HL-60/S4 treated with retinoic acid at 250 ng/mL for 4 days and 3 days (cell line): ENCODE results near the gene IGFBP4.

Experiments
- in situ Hi-C: fragments of 300-500 bp; cut with MboI; formaldehyde crosslinking; loops from 2 replicates; pipeline ENCODE4 v1.7.0; 2022; ENCODE audit warnings: low sequenced_read_pairs

IGFBP4 gene

DNA sequence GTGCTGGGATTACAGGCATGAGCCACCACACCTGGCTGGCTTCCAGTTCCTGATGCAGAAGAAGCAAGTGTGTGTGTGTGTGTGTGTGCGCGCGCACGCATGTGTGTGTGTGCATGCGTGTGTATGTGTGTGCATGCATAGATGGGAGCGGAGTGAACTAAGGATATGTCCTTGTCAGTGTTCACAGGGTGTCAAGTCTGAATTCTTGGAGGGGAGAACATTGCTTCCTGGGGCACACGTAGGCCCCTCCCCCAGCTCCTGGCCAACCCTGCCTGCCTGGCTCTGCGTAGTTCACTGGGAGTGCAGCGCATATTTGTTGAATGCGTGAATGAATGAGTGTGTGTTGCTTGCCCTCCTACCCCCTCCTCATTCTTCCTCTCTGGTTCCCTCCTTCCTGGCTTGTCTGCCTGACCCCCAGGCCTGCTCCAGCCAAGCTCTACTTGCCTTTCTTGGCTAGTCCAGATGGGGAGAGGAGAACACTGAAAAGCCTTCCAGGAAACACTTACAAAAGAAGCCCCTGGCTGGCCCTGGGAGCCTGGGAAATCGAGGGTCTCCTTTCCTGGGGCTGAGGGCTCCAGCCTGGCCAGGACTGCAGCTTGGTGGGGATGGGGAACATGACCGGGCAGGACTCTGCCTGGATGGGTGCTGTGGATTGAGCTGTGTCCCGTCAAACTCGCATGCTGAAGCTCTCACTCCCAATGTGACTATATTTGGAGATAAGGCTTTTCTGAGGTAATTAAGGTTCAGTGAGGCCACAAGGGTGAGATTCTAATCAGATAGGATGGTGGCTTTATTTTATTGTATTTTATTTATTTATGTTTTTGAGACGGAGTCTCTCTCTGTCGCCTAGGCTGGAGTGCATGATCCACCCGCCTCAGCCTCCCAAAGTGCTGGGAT lies 27.9 kb downstream of the IGFBP4 start:
- in situ Hi-C loops, result no loop called here

DNA sequence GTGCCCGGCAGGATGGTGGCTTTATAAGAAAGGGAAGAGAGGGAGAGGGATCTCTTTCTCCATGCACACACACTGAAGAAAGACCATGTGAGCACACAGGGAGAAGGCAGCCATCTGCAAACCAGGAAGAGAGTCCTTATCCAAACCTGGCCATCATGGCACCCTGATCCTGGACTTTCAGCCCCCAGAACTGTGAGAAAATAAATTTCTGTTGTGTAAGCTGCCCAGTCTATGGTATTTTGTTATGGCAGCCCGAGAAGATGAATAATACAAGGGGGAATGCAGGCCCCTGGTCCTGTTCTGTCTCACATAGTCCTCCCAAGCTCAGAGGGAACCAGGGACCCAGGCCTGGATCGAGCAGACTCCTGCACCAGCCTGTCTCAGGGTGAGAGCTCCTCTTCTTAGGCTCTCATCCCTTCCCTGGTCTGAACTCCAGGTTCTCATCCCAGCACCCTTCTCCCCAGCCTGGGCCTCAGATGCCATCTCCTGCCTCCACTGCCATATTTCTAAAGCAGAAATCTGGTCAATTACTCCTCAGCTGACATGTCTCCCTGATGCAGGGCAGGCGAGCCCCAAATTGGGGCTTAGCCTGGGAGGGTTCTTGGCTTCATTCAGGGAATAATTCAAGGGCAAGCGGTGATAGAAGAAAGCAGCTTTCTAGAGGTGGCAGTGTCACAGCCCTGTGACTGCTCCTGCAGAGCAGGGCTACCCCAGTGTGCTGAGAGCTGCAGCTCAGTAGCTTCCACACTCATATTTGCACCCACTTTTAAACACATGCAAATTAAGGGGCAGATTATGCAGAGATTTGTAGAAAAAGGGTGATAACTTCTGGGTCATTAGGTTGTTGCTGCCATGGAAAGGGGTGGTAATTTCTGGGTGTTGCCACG lies 28.8 kb downstream of the IGFBP4 start:
- in situ Hi-C loops, result no loop called here

DNA sequence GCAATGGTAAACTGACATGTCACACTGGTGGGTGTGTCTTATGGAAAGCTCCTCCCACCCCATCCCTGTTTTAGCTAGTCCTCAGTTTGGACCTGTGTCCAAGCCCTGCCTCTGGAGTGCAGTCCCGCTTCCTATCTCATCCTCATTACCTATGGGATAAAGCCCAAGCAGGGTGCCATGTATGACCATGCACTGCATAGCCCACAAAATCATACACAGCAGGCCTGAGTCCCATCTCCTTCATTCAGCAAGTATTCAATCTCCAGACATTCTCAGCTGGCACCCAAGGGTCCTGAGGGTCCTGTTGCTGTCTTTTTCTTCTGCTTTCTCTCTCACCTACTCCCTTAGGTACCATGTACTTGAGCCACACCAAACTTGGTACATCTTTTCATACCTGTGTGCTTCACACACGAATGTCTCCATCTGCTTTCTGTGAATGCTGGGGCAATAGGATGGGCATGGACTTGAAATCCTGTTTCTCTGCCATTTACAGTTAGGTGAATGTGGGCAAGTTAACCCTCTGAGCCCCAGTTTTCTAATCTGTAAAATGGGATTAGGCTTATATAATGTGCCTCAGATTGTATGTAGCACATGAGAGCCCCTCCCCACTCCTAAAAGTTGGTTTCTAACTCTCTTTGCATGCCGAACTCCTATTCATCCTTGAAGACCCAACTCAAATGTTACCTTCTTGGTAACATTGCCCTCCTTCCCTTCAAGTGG lies 29.6 kb downstream of the IGFBP4 start:
- in situ Hi-C loops, result no loop called here

DNA sequence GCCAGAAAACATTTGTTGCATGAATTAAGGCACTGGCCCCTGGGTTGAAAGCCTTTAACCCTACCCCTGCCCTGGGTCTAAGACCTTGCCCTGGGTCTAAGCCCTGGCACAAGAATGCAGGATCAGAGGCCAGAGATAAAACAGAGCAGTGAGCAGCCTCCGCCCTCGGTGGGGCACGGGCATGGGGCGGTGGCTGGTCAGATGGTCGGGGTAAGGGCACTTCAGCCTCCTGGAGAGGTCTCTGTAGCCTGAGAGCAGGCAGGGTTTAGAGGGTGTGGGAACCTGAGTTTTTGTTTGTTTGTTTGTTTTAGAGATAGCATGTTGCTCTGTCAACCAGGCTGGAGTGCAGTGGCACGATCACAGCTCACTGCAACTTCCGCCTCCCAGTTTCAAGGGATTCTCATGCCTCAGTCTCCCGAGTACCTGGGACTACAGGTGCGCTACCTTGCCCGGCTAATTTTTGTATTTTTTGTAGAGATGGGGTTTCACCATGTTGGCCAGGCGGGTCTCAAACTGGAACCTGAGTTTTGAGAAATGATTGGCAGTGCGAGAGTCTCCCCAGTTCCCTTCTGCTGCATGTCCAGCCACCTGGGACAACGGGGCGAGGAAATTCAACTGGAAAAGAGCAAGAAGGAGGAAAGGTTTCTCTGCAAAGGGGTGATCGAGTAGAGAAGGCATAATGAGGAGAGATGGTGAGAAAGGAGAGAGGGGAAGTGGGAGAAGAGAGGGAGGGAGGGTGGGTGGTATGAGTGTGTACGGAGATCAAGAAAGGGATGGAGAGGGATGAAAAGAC lies 30.5 kb downstream of the IGFBP4 start:
- in situ Hi-C loops, result no loop called here

DNA sequence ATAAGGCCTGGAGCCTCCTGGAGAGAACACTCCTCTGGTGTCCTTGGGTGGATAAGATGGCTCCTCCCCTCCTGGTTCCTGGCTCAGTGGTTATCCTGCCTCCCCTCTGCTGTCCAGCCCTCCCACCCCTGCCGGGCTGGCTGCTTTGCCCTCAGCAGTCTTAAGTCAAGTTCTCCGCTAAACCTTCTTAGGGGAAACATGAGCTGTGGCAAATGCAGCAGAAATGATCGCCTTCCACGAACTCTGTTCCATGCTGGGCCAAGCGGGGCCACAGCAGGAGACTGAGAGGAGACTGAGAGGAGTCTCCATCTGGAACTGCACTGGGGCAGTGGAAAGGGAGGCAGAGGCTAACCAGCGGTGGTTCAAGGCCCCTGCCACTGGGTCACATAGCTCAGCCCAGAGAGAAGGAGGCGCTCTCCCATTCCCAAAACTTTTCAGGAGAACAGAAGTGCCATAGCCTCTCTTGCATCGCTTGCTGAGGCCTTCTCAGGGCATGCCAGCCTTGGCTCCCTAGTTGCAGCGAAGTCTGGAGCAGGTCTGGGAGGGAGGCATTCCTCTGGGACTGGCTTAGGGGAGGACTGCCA lies 31.3 kb downstream of the IGFBP4 start:
- in situ Hi-C loops, result no loop called here

DNA sequence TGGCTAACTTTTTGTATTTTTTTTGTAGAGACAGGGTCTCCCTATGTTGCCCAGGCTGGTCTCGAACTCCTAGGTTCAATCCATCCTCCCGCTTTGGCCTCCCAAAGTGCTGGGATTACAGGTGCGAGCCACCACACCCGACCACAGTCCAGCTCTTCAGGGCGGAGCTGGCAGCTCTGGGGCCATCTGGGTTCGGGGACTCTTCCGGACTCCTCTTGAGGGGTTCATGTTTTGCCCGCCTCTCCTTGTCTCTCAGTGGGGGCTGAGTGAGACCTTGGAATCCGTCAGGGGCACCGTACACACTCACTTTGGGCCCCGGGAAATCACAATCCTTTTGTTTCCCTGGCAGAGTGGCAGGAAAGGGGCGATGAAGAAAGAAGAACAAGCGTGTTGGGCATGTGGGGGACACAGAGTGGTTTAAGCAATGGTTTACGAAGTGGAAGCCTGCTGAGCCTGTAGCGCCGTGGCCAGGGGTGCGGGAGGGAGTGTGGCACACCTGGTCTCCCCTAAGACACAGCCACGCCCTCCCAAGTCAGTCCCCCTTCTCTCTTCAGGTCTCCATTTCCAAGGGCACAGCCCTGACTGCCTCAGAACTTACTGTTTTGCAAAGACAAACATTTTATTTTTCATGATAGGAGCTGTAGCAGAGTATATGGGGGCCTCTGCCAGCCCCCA lies 32.1 kb downstream of the IGFBP4 start:
- in situ Hi-C loops, result no loop called here

DNA sequence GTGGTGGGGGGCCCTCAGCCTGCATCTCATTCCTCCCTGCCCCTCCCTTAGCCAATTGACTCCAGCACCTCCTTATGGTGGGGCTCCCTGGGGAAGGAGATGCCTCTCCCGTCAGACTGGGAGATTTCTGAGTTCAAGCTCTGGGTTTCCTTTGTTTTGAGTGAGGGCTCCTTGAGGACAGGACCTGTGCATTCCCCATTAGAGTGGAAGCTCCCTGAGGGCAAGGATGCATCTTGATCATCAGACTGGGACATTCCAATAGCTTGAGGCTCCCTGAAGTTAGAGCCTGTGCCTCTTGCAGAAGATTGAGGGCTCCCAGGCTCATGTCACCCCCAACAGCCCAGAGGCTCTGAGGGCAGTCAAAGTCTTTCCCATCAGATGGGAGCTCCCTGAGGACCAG lies 34.5 kb downstream of the IGFBP4 start:
- in situ Hi-C loops, result no loop called here

DNA sequence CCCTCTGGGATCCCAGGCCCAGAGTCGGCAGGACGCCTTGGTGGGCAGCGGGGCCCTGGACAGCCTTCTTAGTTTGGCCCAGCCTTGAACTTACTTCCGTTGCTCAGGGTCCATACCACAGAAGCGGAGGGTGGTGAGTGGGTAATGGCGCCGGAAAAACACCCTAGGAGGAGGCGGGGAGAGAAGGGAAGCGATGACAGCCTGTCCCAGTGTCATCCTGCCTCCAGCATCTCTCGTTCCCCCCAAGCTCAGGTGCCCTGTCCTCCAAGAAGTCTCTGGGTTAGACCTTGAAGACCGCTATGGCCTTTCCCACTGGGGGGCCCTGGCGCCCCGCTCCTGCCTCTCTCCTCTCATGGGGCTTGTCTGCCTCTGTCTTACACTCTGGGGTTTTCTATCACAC lies 35.2 kb downstream of the IGFBP4 start:
- in situ Hi-C loops, result no loop called here

DNA sequence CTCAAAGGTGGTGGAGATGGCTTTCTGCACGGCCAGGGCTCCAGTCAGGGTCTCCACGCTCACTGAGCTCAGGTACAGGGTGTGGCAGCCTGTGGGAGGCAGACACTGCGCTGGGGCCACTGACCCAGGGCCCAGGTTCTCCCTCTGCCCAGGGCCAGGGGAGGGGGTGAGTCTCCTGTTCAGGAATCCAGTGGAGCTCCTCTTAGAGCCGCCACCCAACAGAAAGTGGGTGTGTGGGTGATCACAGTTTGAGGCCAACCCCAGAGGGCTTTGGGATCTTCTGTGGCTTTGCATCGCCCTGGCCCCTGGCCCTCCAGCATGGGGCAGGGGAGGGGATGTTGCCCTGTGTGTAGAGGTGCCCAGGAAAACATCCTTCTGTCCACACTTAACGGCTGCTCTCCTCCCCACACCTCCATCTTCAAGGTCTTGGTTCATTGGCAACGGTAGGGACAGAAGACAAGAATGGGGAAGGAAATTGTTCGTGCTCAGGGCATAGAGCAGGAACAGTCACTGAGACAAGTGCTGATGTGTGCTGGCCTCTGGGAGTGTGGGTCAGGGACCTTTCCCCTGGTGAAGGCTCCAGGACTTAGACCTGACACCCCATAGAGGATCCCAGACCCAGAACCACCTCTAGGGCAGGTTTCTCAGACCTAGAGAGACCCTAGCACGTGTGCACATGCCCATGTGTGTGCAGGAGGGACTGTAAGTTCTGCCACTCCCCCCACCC lies 36.7 kb downstream of the IGFBP4 start:
- in situ Hi-C loops, result no loop called here

DNA sequence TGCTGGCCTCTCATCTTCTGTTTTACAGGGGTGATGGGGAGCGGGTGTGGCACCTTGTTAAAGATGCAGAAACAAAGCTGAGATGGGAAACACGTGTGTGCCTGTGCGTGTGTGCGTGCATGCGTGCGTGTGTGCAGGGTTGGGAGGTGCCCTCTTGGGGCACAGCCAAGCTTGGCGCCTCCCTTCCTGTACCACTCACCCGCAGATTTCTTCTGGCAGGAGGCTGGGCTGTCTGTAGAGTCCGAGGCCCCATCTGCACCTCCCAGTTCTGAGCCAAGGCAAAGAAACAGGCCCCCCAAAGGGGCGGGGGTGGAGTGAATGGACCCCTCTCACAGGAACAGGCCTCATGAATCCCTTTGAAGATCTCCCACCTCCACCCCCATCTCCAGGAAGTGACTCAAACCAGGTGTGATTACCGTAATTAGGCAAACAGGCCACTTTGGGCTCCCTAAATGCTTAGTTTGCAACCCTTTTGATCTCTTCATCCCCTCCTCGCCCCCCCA lies 37.3 kb downstream of the IGFBP4 start:
- in situ Hi-C loops, result no loop called here

DNA sequence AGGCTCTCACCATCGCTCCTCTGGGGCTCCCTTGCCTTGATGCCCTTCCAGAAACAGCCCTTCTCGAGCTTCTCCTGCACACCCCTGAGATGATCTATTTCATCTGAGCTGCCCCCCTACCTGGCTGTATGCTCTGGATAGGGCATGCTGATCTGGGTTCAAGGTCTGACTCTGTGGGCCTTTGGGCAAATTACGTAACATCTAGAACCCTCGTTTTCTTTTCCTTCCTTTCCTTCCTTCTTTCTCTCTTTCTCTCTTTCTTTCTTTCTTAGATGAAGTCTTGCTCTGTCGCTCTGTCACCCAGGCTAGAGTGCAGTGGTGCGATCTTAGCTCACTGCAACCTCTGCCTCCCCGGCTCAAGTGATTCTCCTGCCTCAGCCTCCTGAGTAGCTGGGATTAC lies 37.9 kb downstream of the IGFBP4 start:
- in situ Hi-C loops, result no loop called here

DNA sequence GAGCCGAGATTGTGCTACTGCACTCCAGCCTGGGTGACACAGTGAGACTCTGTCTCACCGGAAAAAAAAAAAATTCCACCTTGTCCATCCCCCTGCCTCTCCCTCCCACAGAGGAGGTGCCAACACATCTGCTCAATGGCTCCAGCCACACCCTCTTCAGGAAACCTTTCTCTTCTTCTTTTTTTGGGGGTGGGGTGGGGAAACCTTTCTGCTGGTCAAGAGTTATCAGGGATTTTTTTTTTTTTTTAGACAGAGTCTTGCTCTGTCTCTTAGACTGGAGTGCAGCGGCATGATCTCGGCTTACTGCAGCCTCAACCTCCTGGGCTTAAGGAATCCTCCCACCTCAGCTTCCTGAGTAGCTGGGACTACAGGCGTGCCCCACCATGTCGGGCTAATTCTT lies 39.5 kb downstream of the IGFBP4 start:
- in situ Hi-C loops, result no loop called here

DNA sequence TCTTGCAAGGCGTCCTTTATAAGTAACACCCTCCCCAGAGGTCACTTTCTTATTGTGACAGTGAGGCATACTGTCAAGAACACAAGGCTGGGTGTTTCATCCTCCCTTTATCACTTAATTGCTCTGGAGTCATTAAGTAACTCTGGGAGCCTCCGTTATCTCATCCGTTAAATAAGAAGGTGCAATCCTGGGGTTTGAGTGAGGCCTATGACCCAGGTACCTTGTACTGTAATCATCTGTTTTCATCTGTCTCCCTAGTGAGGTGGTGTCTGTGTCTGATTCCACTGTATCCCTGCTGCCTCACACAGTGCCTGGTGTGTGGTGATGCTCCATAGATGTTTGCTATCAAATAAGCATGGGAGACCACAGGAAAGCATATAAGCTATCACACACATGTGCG lies 40.4 kb downstream of the IGFBP4 start:
- in situ Hi-C loops, result no loop called here

DNA sequence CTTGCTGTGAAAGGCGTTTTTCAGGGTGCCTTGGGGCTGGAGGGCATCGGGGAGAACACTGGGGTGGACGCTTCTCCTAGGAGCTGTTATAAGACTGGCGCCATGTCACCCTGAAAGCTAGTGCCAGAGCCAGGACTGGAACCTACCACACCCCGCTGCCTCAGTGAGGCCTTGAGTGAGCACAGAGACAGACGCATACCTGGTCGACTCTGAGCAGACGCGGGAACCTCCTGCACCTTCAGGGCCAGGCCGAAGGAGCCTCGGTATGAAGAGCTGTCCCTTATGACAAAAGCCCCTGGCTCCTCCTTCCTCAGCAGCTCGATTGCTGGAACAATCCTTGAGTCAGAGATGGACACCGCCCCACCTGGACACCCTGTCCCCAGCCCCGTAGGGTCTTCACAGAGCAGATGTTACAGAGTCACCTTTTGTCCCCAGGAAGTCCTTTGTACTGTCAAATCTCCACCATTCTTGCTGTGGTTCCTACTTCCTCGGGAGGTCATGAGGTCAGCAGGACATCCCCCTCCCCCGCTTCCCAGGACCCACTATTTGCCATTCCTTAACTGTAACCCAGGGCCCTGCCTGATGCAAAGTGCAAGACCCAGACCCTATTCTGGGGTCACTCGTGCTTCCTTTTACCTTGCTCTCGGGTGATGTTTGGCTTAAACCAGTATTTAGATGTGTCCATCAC lies 41.2 kb downstream of the IGFBP4 start:
- in situ Hi-C loops, result no loop called here

DNA sequence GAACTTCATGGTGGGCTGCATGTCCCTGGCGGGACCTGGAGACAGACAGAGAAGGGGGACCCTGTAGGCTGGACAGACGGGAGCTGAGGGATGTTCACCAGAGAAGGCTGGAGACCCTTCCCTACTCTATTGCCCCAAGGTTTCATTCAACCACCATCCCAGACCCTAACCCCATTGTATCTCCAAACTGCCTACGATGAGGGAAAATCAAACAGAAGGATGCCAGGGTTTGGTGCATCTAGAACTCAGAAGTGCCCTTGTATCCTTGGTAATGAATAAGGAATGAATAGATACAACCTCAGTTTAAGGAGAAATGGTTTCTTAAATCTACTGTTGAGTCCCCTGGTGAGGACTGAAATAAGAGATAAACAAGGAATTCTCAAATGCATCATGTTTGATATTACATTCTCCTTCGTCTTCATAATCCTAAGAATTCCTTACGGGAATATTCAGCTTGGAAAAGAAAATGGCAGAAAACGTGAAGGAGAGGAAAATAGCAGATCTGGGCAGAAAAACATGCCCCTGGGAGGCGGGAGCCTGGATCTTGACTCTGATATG lies 41.8 kb downstream of the IGFBP4 start:
- in situ Hi-C loops, result no loop called here

DNA sequence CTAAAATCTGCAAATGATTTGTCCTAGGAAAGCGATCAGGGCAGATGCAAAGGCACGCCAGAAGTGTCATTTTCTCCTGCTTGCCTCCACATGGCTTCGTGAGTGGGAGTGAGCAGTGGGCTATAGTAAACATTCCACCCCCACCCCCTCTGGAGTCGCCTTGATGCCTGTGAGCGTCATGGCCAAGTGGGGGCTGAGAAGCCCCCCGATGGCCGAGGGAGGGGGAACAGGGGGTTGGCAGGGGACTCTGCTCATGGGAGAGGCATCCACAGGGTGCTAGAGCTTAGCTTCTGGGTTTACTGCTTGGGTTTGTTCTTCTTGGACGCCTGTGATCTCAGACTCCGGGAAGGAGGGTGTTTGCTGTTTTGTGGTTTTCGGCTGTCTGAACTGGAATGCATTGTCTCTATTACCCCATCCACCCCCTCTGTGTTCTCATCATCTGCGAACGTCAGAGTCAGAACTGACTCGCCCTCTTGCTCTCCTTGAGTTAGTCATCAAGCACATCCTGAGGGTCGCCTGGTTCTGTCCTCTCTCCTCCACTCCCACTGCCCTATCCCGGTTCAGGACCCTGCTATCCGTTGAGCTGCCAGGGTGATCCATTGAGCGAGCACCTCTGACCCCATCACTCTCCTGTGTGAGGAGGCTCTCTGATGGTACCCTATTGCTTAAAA lies 42.7 kb downstream of the IGFBP4 start:
- in situ Hi-C loops, result no loop called here
